Right lobe of liver (tissue), 6 donors: ENCODE results near the gene FIZ1. TPM values are rescaled to one million over a fixed set of nuclear protein-coding genes. Genes with fewer than 3 reads are reported as not detected.

Experiments used
- ATAC-seq, 4 donors: fragments of 200-7000 bp; cut with Tn5 transposase; one replicate each; pipeline ENCODE4 v1.9.1; 2020; ENCODE audit warnings: mild to moderate bottlenecking in 4 of 4, moderate library complexity in 4 of 4
- DNase-seq, 3 donors: peaks; one replicate each; pipeline ENCODE4 v3.0.0-alpha.2; 2020
- H3K27ac ChIP-seq, 3 donors: fragments of 200-600 bp; one replicate each; pipeline ENCODE4 v1.8.0; 2022
- H3K27me3 ChIP-seq, 2 donors: fragments of 200-600 bp; one replicate each; pipeline ENCODE4 v1.8.0; 2022
- H3K36me3 ChIP-seq, 4 donors: fragments of 200-600 bp; sonication (generic) in 1 of 4; one replicate each; pipeline versions ENCODE4 v1.5.1 to v1.8.0; 2017 to 2022; ENCODE audit warnings: control low read depth in 1 of 4
- H3K4me1 ChIP-seq, 4 donors: fragments of 200-600 bp; sonication (generic) in 1 of 4; one replicate each; pipeline versions ENCODE4 v1.5.1 to v1.8.0; 2017 to 2022; ENCODE audit warnings: control low read depth in 1 of 4
- H3K4me3 ChIP-seq, 3 donors: fragments of 200-600 bp; one replicate each; pipeline ENCODE4 v1.8.0; 2022
- H3K9me3 ChIP-seq, 4 donors: fragments of 200-600 bp; sonication (generic) in 1 of 4; one replicate each; pipeline versions ENCODE4 v1.5.1 to v1.8.0; 2017 to 2022; ENCODE audit warnings: control low read depth in 1 of 4
- POLR2A ChIP-seq: fragments of 450-650 bp; IDR thresholded peaks from one replicate; pipeline ENCODE4 v1.6.1; 2017; ENCODE audit warnings: antibody characterized with exemption, mild to moderate bottlenecking
- WGBS: methylation state at CpG from one replicate; pipeline ENCODE4 v1.1.6; 2018; ENCODE audit warnings: low coverage, low lambda C conversion rate; ENCODE audit not compliant: insufficient coverage; ENCODE audit errors: missing lambda C conversion rate; 5-methylcytosine and 5-hydroxymethylcytosine counted together
- intact Hi-C, 2 donors: fragments of 100-400 bp; cut with DNase I; formaldehyde crosslinking; loops; one replicate each; pipeline versions ENCODE4 v1.11.2 to v1.14.1; 2022
- total RNA-seq, 6 experiments: library from RNA; depleted of rRNA in 2 of 6; stranded (reverse); fragments of >200 nt in 2 of 6; fragmentation: NEBNext Ultra II Directional in 3 of 6; extraction: Animal tissue kit (Norgen Biotek cat#: 25700) in 3 of 6; gene quantifications; one replicate each; pipeline versions ENCODE4 v1.1.0 to v1.2.4, GENCODE V29; 2016 to 2023
- TF ChIP-seq, protein P1 (sequence below), 4 donors: fragments of 200-600 bp in 3 of 4; fragments of 450-650 bp in 1 of 4; IDR thresholded peaks; one replicate each; pipeline versions ENCODE4 v1.5.1 to v1.8.0; 2016 to 2022; ENCODE audit warnings: antibody characterized with exemption in 4 of 4, mild to moderate bottlenecking in 2 of 4
- donor health status: DM: no; HTN: yes; CAD: no.
- donor health status: DM: no; HTN: no; CAD: no.
- donor health status: DM: no; HTN: no; CAD: no.
- donor health status: DM: no; HTN: yes; CAD: no.
- donor health status: DM: no; HTN: yes; CAD: no.

The FIZ1 gene
- total RNA-seq, 6 experiments from 2014 or later, result 3.0 to 13.1 (median 5.1) TPM

DNA sequence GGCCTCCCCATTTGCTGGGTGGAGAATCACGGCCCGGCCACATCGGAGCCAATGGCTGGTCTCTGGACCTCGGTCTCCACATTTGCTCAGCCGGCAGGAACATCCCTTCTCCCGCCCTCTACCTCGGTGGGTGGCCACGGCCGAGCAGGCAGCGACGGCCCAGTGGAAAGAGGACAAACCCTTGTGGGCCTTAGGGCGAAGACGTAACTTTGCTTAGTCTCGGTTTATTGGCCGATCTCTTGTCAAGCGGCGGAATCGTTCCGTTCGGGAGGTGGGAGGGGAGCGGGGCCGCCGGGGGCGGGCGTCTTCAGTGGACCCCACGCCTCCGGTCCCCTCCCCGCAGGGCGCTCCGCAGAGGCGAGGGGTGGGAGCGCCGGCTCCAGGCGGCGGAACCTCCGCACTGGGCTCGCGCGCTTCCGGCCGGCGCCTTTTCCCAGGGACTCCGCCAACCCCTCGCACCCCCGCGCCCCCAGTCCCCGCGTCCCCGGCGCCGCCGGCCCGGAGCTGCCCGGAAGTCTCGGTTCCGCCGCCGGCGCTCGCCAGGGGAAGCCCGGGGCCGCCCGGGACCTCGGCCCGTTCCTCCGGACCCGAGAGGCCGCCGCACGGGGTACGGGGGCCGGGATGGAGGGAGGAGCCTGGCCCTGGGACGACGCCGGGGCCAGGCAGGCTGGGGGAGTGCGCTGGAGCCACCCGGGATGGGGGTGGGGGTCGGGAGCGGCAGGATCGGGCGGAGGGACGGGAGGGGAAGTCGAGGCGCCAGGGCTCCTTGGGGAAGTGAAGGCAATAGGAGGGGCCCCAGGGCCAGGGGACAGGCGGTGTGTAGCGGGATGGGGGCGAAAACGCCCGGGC is 41.5 kb upstream of the FIZ1 start, which contains the start of gene ZNF580:
TSS of gene ZNF580 (plus strand) at position 426 of the 849 bp plus-strand sequence. CDS start 1,507 bp downstream, outside the sequence.
- peak; percentile 57 to 72 (median 64) for ATAC-seq
- TF ChIP-seq, protein P1, sequence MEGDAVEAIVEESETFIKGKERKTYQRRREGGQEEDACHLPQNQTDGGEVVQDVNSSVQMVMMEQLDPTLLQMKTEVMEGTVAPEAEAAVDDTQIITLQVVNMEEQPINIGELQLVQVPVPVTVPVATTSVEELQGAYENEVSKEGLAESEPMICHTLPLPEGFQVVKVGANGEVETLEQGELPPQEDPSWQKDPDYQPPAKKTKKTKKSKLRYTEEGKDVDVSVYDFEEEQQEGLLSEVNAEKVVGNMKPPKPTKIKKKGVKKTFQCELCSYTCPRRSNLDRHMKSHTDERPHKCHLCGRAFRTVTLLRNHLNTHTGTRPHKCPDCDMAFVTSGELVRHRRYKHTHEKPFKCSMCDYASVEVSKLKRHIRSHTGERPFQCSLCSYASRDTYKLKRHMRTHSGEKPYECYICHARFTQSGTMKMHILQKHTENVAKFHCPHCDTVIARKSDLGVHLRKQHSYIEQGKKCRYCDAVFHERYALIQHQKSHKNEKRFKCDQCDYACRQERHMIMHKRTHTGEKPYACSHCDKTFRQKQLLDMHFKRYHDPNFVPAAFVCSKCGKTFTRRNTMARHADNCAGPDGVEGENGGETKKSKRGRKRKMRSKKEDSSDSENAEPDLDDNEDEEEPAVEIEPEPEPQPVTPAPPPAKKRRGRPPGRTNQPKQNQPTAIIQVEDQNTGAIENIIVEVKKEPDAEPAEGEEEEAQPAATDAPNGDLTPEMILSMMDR (IDR thresholded peaks at IDR 0.05), result no peak
- TF ChIP-seq POLR2A, result peak; percentile 9
- Histone ChIP-seq H3K27me3 (no peaks in the 10 kb centered on the region), H3K36me3 (peaks cover 0 to 10% (median 0%) of the 10 kb centered on the region in 4 donors), H3K9me3 (no peaks in the 10 kb centered on the region), H3K27ac (peak within 1 kb of the TSS; percentile 67 to 76 (median 73)), H3K4me3 (peak within 1 kb of the TSS; percentile 74 to 85 (median 81)), H3K4me1 (peaks cover 0 to 45% (median 16%) of the 10 kb centered on the region in 4 donors)
- intact Hi-C loops, result no loop called here
- 0% methylated on average over 21 of the region's 89 CpGs for WGBS
- peak; percentile 68 to 72 (median 72) for DNase-seq

DNA sequence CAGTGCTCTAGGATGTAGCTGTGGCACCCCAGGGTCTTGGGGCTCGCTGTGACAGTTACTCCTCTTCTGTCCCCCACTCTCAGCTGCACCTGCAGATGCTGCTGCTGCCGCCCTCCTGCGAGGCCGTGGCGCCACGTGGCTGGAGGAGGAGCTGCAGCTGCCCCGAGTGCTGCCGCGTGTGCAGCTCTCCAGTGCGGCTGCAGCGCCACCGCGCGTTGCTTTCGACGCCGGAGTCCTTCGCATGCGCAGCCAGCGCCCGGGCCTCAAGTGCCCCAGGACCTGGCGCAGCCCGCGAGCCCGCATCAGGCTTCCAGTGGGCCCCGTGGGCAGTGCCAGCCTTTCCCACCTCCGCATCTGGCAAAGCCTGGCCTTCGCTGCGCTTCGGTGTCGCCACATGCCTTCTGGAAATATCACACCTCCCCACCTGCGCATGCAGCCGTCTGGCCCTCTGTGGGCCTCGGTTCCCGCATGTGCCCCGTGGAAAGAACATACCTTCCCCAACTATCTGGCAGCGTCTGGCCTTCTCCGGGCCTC is 40.8 kb upstream of the FIZ1 start:
- Histone ChIP-seq H3K9me3 (no peaks in the 10 kb centered on the region), H3K27me3 (no peaks in the 10 kb centered on the region), H3K27ac (peak overlapping the region; percentile 67 to 76 (median 73)), H3K4me1 (peaks cover 0 to 49% (median 18%) of the 10 kb centered on the region in 4 donors), H3K36me3 (peaks cover 0 to 6% (median 0%) of the 10 kb centered on the region in 4 donors), H3K4me3 (peak overlapping the region; percentile 74 to 85 (median 81))
- TF ChIP-seq POLR2A, result peak; percentile 20
- TF ChIP-seq, protein P1 (IDR thresholded peaks at IDR 0.05), result peak; percentile 40 to 63 (median 48)
- ATAC-seq (peak; percentile 39 to 55 (median 50)), DNase-seq (peak; percentile 76 to 82 (median 77))
- intact Hi-C loops, result no loop called here
- WGBS, result 4% methylated on average over 7 of the region's 38 CpGs

DNA sequence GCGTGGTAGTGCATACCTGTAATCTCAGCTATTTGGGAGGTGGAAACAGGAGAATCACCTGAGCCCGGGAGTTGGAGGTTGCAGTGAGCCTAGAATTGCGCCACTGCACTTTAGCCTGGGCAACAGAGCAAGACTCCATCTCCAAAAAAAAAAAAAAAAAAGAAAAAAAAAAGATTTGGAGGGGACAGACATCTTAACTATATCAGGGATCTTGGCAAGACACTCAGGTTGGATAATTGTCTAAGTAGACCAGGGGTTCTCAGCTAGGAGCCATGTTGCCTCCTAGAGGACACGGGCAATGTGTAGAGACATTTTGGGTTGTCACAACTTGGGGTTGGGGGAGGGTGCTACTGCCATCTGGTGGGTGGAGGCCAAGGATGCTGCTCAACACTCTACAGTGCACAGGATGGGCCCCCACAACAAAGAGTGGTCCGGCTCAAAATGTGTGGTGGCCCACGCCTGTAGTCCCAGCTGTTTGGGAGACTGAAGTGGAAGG is 39.6 kb upstream of the FIZ1 start:
- DNase-seq (no peak), ATAC-seq (no peak)
- Histone ChIP-seq H3K9me3 (no peaks in the 10 kb centered on the region), H3K27me3 (no peaks in the 10 kb centered on the region), H3K36me3 (no peaks in the 10 kb centered on the region), H3K4me3 (no peak overlapping the region), H3K4me1 (peaks cover 0 to 47% (median 20%) of the 10 kb centered on the region in 4 donors), H3K27ac (no peak overlapping the region)
- TF ChIP-seq POLR2A, result no peak
- TF ChIP-seq, protein P1 (IDR thresholded peaks at IDR 0.05), result peak; percentile 10 to 30 (median 18)
- WGBS, result 77% methylated on average over 4 of the region's 6 CpGs
- intact Hi-C loops, result loop anchor here in 1 of 2 donors (5.0 kb wide), 1 partner anchor 168 kb away; no protein-coding TSS in a partner anchor

DNA sequence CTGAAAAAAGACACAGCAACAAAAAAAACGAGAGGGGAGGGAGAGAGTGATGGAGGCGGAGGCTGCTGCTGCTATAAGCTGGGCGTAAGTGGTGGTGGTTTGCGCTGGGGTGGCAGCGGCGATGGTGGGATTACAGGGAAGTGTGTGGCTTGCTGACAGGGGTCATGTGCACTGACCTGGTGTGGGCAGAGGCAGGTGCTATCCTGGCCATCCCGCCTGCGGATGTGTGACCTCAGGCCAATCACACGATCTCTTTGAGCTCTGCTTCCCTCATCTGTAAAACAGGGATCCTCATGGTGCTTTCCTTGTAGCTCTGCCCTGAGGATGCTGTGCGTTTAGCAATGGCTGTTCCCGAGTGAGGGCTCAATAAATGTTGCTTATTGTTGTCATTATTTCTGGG is 38.2 kb upstream of the FIZ1 start:
- no peak overlapping the region for H3K4me3 ChIP-seq
- peaks cover 0 to 40% (median 20%) of the 10 kb centered on the region in 4 donors for H3K4me1 ChIP-seq
- no peak for ATAC-seq
- intact Hi-C loops, result loop anchor here in 1 of 2 donors (5.0 kb wide), 1 partner anchor 170 kb away; no protein-coding TSS in a partner anchor
- DNase-seq, result peak in 1 of 3 donors; percentile 37
- H3K9me3 ChIP-seq, result no peaks in the 10 kb centered on the region
- TF ChIP-seq POLR2A, result no peak
- TF ChIP-seq, protein P1 (IDR thresholded peaks at IDR 0.05), result no peak
- no peak overlapping the region for H3K27ac ChIP-seq
- 69% methylated on average over 6 of the region's 11 CpGs for WGBS
- H3K27me3 ChIP-seq, result no peaks in the 10 kb centered on the region
- no peaks in the 10 kb centered on the region for H3K36me3 ChIP-seq
